A673 (cell line): ENCODE data around the gene ACTL8. TPM values are rescaled to one million over a fixed set of nuclear protein-coding genes. Genes with fewer than 3 reads are reported as not detected.

Experiments used
- BruUV-seq: library from RNA; stranded (reverse); fragments of 400-500 nt; replicated peaks from 2 replicates; lab custom pipeline; 2021; lab: Mats Ljungman, UMichigan
- CTCF ChIA-PET: fragments of 300-600 bp; sonication (Branson Sonifier 250); formaldehyde crosslinking; loops from one replicate; lab custom pipeline; 2022; ENCODE audit warnings: antibody characterized with exemption; lab: Charles Lee
- POLR2A ChIA-PET: fragments of 300-600 bp; sonication (Branson Sonifier 250); formaldehyde crosslinking; loops from one replicate; lab custom pipeline; 2022; ENCODE audit warnings: antibody characterized with exemption; ENCODE audit not compliant: low non-redundant PET; lab: Charles Lee
- DNase-seq: peaks from one replicate; pipeline ENCODE4 v3.0.0-alpha.2; 2015; ENCODE audit warnings: low spot score
- H3K27ac ChIP-seq: fragments of 200-600 bp; sonication (generic); 2 replicates; pipeline ENCODE4 v1.5.1; 2016; ENCODE audit warnings: mixed run types, low read depth, mild to moderate bottlenecking, mixed read lengths, antibody characterized with exemption, low read length; ENCODE audit not compliant: poor library complexity, severe bottlenecking
- H3K27me3 ChIP-seq: fragments of 200-600 bp; sonication (generic); replicated peaks from 2 replicates; pipeline ENCODE4 v1.6.1; 2017; ENCODE audit warnings: mixed run types, low read depth, mild to moderate bottlenecking, mixed read lengths, antibody characterized with exemption, low read length; ENCODE audit not compliant: insufficient read depth, poor library complexity
- H3K36me3 ChIP-seq: fragments of 200-600 bp; sonication (generic); 2 replicates; pipeline ENCODE4 v1.6.1; 2016; ENCODE audit warnings: mixed run types, mild to moderate bottlenecking, mixed read lengths, antibody characterized with exemption, low read length; ENCODE audit not compliant: insufficient read depth, poor library complexity, severe bottlenecking
- H3K4me1 ChIP-seq: fragments of 200-600 bp; sonication (generic); 2 replicates; pipeline ENCODE4 v1.6.1; 2017; ENCODE audit warnings: mixed run types, mild to moderate bottlenecking, mixed read lengths, antibody characterized with exemption, low read length; ENCODE audit not compliant: insufficient read depth, poor library complexity, severe bottlenecking
- H3K4me3 ChIP-seq: fragments of 200-600 bp; sonication (generic); 2 replicates; pipeline ENCODE4 v1.5.1; 2016; ENCODE audit warnings: low read depth, mixed run types, mild to moderate bottlenecking, mixed read lengths, low read length; ENCODE audit not compliant: poor library complexity, severe bottlenecking
- H3K9me3 ChIP-seq: fragments of 200-600 bp; sonication (generic); 2 replicates; pipeline ENCODE4 v1.6.1; 2016; ENCODE audit warnings: mixed run types, low read depth, mild to moderate bottlenecking, mixed read lengths, antibody characterized with exemption, low read length; ENCODE audit not compliant: poor library complexity, severe bottlenecking
- EZH2 ChIP-seq: fragments of 200-600 bp; sonication (generic); IDR thresholded peaks from 2 replicates; pipeline ENCODE4 v1.6.1; 2017; ENCODE audit warnings: borderline replicate concordance, low read depth, mild to moderate bottlenecking, mixed read lengths, antibody characterized with exemption, low read length; ENCODE audit not compliant: poor library complexity, severe bottlenecking
- intact Hi-C: fragments of 100-400 bp; cut with micrococcal nuclease; formaldehyde crosslinking; loops from one replicate; pipeline ENCODE4 v1.10.0; 2022; ENCODE audit not compliant: unreplicated experiment
- total RNA-seq: library from RNA; stranded (reverse); gene quantifications from 2 replicates; pipeline ENCODE4 v1.2.3, GENCODE V29; 2021
- TF ChIP-seq, protein P1 (sequence below): fragments of 300-800, 200-600 bp; sonication (generic); conservative IDR thresholded peaks from 2 replicates; pipeline ENCODE4 v1.5.1; 2017; ENCODE audit warnings: low read depth, mild to moderate bottlenecking, antibody characterized with exemption, low read length, moderate library complexity, mixed read lengths

Gene ACTL8
- total RNA-seq, 1 experiment from 2014 or later: 0.28 TPM

DNA sequence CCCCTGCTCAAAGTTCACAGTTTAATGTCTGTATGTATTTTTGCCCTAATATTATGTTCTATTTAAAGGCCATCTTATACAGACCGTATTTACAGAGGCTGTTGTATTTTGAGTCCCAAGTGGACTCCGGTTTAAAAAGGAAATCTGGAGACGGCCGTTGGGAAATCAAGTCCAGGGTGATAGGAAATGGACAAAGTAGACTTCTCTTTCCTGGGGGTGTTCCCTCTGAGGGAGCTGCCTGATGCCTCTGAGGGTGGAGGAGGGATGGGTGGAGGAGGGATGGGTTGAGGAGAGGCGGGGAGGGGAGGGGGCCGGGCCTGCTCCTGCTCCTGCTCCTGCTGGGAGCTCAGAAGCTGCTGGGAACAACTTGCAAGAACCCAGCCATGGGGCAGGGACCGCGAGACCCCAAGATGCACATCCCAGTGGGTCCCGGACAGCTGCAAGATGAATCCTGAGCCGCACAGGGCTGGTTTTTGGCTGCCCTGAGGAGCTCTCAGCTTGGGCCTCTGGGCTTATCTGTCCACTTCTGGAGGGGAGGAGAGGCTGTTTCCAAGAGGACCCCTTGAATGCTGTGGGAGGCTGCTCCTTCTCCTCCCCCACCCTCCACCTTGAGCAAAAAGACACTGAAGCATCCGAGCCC, 12.0 kb upstream of the ACTL8 start:
- no peaks in the 10 kb centered on the region for H3K4me1 ChIP-seq
- BruUV-seq: no TSS peak
- no peaks in the 10 kb centered on the region for H3K9me3 ChIP-seq
- ChIA-PET POLR2A (interaction anchor here (0.5 kb wide), 1 partner anchor 143 kb away, joined by 4 read pairs; no protein-coding TSS in a partner anchor), CTCF (no interaction called here)
- peaks cover 17% of the 10 kb centered on the region for H3K27me3 ChIP-seq
- TF ChIP-seq, protein P1, sequence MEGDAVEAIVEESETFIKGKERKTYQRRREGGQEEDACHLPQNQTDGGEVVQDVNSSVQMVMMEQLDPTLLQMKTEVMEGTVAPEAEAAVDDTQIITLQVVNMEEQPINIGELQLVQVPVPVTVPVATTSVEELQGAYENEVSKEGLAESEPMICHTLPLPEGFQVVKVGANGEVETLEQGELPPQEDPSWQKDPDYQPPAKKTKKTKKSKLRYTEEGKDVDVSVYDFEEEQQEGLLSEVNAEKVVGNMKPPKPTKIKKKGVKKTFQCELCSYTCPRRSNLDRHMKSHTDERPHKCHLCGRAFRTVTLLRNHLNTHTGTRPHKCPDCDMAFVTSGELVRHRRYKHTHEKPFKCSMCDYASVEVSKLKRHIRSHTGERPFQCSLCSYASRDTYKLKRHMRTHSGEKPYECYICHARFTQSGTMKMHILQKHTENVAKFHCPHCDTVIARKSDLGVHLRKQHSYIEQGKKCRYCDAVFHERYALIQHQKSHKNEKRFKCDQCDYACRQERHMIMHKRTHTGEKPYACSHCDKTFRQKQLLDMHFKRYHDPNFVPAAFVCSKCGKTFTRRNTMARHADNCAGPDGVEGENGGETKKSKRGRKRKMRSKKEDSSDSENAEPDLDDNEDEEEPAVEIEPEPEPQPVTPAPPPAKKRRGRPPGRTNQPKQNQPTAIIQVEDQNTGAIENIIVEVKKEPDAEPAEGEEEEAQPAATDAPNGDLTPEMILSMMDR: no peak
- no peak for TF ChIP-seq EZH2
- intact Hi-C loops: no loop called here
- H3K4me3 ChIP-seq: no peak overlapping the region
- no peaks in the 10 kb centered on the region for H3K36me3 ChIP-seq
- no peak overlapping the region for H3K27ac ChIP-seq
- DNase-seq: no peak

DNA sequence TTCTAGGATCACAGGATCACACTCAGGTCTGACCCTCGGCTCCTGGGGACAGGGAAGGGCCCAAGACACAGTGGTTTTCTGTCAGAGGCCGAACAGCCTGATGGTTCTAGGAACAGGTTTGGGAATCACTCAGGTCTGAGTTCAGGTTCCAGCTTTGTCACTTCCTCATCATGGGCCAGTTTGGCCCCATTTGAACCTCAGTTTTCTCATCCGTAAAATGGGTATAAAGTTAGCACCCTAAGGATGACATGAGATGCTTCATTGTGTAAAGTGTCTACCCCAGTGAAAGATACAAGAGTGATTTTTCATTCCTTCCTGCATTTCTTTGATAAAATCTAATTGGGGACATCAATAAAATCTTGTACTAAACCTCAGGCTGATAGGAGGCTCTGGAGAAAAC, 11.2 kb upstream of the ACTL8 start:
- no peaks in the 10 kb centered on the region for H3K9me3 ChIP-seq
- intact Hi-C loops: no loop called here
- H3K4me3 ChIP-seq: no peak overlapping the region
- H3K27me3 ChIP-seq: peaks cover 17% of the 10 kb centered on the region
- BruUV-seq: no TSS peak
- H3K36me3 ChIP-seq: no peaks in the 10 kb centered on the region
- ChIA-PET CTCF (interaction anchor here (0.6 kb wide), 1 partner anchor 14 kb away, joined by 3 read pairs; no protein-coding TSS in a partner anchor), POLR2A (interaction anchor here (0.5 kb wide), 1 partner anchor 144 kb away, joined by 4 read pairs; no protein-coding TSS in a partner anchor)
- no peak overlapping the region for H3K27ac ChIP-seq
- no peak for DNase-seq
- TF ChIP-seq EZH2: no peak
- TF ChIP-seq, protein P1: no peak
- no peaks in the 10 kb centered on the region for H3K4me1 ChIP-seq

DNA sequence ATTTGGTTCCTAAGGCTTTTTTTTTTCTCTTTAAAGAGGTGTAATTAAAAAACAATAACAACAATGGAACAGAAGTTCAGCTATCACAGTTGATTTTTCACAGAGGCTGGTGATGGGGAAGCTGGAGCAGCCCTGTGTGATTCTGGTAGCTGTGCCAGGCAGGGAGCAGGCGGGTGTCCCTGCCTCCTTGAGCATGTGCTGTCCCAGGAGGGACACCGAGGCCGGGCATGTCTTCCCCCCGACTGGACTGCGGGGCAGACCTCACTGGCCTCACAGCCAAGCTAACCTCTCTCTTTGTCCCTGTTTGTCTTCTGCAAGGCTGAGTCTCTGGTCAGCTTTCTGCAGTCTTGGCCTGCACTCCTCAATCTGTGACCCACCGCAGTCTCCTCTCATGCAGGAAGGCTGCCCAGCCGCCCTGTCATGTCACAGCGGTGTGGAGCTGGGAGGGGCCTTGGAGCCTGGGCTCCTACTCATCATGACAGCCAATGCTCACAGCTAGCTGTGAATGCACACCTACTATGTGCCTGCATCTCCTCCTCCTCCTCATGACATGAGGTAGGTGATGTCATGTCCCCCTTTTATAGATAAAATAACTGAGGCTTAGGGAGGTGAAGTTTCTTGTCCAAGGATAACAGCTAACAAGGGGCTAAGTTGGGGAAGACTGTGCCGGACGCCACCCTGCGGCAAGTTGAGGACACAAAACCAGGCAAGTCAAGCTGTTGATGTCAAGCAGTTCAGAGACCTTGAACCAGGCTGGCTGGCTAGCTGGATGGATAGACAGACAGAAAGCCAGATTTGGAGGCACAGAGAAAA, 10.3 kb upstream of the ACTL8 start:
- H3K4me3 ChIP-seq: no peak overlapping the region
- H3K4me1 ChIP-seq: no peaks in the 10 kb centered on the region
- intact Hi-C loops: no loop called here
- CTCF ChIA-PET: no interaction called here
- POLR2A ChIA-PET: no interaction called here
- no peak overlapping the region for H3K27ac ChIP-seq
- no peaks in the 10 kb centered on the region for H3K36me3 ChIP-seq
- H3K27me3 ChIP-seq: peaks cover 17% of the 10 kb centered on the region
- no peak for DNase-seq
- BruUV-seq: no TSS peak
- no peaks in the 10 kb centered on the region for H3K9me3 ChIP-seq
- TF ChIP-seq, protein P1: no peak
- TF ChIP-seq EZH2: no peak
